ENCODE results near the gene EXOC4. TPM values are rescaled to one million over a fixed set of nuclear protein-coding genes. Genes with fewer than 3 reads are reported as not detected.

The EXOC4 gene
- total RNA-seq, 2 experiments from 2014 or later = 58.0 to 59.9 TPM

GRCh38 chr7:133452577-133452976 lies 199.7 kb downstream of the EXOC4 start:
- no peaks in the 10 kb centered on the region for H3K9me3 ChIP-seq (ENCODE audit: control insufficient read depth in 1 of 2, insufficient read depth in 1 of 2, low read length in 2 of 2)
- intact Hi-C loops (cut with DNase I, micrococcal nuclease) = no loop called here
- no peak for TF ChIP-seq CTCF (IDR thresholded peaks at IDR 0.05)
- no peak overlapping the region for H3K4me3 Mint-ChIP-seq
- H3K4me1 Mint-ChIP-seq (ENCODE audit: low read depth) = peaks cover 27% of the 10 kb centered on the region
- no peak overlapping the region for H3K27ac Mint-ChIP-seq
- no peak for DNase-seq
- H3K4me3 ChIP-seq (ENCODE audit: low read length) = no peak overlapping the region
- H3K9me3 Mint-ChIP-seq = no peaks in the 10 kb centered on the region
- no peaks in the 10 kb centered on the region for H3K4me1 ChIP-seq (ENCODE audit: insufficient read depth, low read length)
- no peaks in the 10 kb centered on the region for H3K27me3 Mint-ChIP-seq
- ChIA-PET POLR2A (no interaction called here), CTCF (no interaction called here)
- H3K27me3 ChIP-seq (ENCODE audit: control insufficient read depth in 1 of 2, insufficient read depth in 2 of 2, low read length in 2 of 2) = no peaks in the 10 kb centered on the region
- H3K36me3 Mint-ChIP-seq (ENCODE audit: low read depth) = peaks cover 7% of the 10 kb centered on the region
- H3K36me3 ChIP-seq (ENCODE audit: insufficient read depth, low read length) = no peaks in the 10 kb centered on the region
- H3K27ac ChIP-seq (ENCODE audit: low read depth in 1 of 2, low read length in 2 of 2) = no peak overlapping the region
- ATAC-seq (ENCODE audit: poor library complexity) = no peak

GRCh38 chr7:133458688-133459087 lies 205.8 kb downstream of the EXOC4 start:
- Histone ChIP-seq H3K4me1 (ENCODE audit: insufficient read depth, low read length) (no peaks in the 10 kb centered on the region), H3K27me3 (ENCODE audit: control insufficient read depth in 1 of 2, insufficient read depth in 2 of 2, low read length in 2 of 2) (no peaks in the 10 kb centered on the region), H3K36me3 (ENCODE audit: insufficient read depth, low read length) (no peaks in the 10 kb centered on the region), H3K4me3 (ENCODE audit: low read length) (no peak overlapping the region), H3K9me3 (ENCODE audit: control insufficient read depth in 1 of 2, insufficient read depth in 1 of 2, low read length in 2 of 2) (no peaks in the 10 kb centered on the region), H3K27ac (ENCODE audit: low read depth in 1 of 2, low read length in 2 of 2) (no peak overlapping the region)
- DNase-seq = no peak
- H3K27me3 Mint-ChIP-seq = no peaks in the 10 kb centered on the region
- no peaks in the 10 kb centered on the region for H3K9me3 Mint-ChIP-seq
- ChIA-PET POLR2A (no interaction called here), CTCF (no interaction called here)
- no peak overlapping the region for H3K27ac Mint-ChIP-seq
- peaks cover 10% of the 10 kb centered on the region for H3K4me1 Mint-ChIP-seq (ENCODE audit: low read depth)
- H3K4me3 Mint-ChIP-seq = no peak overlapping the region
- ATAC-seq (ENCODE audit: poor library complexity) = no peak
- H3K36me3 Mint-ChIP-seq (ENCODE audit: low read depth) = peaks cover 19% of the 10 kb centered on the region
- no peak for TF ChIP-seq CTCF (IDR thresholded peaks at IDR 0.05)
- intact Hi-C loops (cut with DNase I, micrococcal nuclease) = no loop called here

GRCh38 chr7:133461421-133461820 lies 208.5 kb downstream of the EXOC4 start:
- peaks cover 9% of the 10 kb centered on the region for H3K9me3 Mint-ChIP-seq
- Histone ChIP-seq H3K4me1 (ENCODE audit: insufficient read depth, low read length) (no peaks in the 10 kb centered on the region), H3K27me3 (ENCODE audit: control insufficient read depth in 1 of 2, insufficient read depth in 2 of 2, low read length in 2 of 2) (no peaks in the 10 kb centered on the region), H3K27ac (ENCODE audit: low read depth in 1 of 2, low read length in 2 of 2) (no peak overlapping the region), H3K4me3 (ENCODE audit: low read length) (no peak overlapping the region), H3K9me3 (ENCODE audit: control insufficient read depth in 1 of 2, insufficient read depth in 1 of 2, low read length in 2 of 2) (peaks cover 3% of the 10 kb centered on the region in 2 experiments), H3K36me3 (ENCODE audit: insufficient read depth, low read length) (no peaks in the 10 kb centered on the region)
- ChIA-PET POLR2A (no interaction called here), CTCF (no interaction called here)
- no peak overlapping the region for H3K4me3 Mint-ChIP-seq
- intact Hi-C loops (cut with DNase I, micrococcal nuclease) = no loop called here
- no peak for ATAC-seq (ENCODE audit: poor library complexity)
- peaks cover 42% of the 10 kb centered on the region for H3K36me3 Mint-ChIP-seq (ENCODE audit: low read depth)
- no peak for TF ChIP-seq CTCF (IDR thresholded peaks at IDR 0.05)
- no peak overlapping the region for H3K27ac Mint-ChIP-seq
- no peaks in the 10 kb centered on the region for H3K27me3 Mint-ChIP-seq
- no peak for DNase-seq
- H3K4me1 Mint-ChIP-seq (ENCODE audit: low read depth) = peaks cover 10% of the 10 kb centered on the region
